Globus pallidus (tissue), 1 donor: ENCODE data around the gene PRDM10.
A peak's percentile ranks its signal among the peaks of the same experiment; 100 is the strongest.

ENCODE experiments used
- DNase-seq: peaks from one replicate; pipeline ENCODE4 v3.0.0-alpha.2; 2015; ENCODE audit warnings: low spot score

Gene PRDM10

DNA sequence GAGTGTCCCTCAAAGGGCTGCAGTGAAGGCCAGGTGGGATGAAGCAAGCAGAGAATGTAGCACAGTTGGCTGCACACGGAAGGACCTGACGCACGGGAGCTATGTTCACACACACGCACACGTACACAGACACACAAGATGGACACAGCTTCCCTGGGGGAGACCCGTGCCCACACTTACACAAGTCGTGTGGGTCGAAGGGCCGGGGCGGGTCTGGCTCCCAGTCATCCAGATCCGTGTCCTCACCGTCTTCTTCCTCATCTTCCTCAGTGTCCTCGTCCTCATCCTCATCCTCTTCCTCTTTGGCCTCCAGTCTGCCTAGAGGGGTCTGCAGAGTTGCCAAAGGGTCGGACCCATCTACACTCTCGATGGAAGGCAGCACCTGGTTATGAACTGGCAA, 55.7 kb downstream of the PRDM10 start:
- DNase-seq, result no peak

DNA sequence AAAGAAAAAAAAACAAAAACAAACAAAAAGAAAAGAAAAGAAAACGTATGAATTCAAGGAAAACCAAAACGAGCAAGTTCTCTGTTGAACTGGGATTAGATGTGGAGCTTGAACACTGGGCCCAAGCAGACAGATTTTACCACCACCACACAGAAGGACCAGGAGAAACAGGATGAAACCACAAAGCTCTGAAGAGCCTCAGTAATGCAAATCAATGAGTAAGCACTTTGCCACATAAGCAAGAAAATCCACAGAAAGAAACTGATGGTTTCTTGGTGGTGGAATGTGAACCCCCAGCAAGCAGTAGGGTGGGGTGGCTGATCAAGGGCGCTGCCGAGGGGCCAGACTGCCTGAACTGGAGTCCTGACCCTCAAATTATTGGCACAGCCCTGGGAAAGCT, 56.4 kb downstream of the PRDM10 start:
- DNase-seq, result no peak

DNA sequence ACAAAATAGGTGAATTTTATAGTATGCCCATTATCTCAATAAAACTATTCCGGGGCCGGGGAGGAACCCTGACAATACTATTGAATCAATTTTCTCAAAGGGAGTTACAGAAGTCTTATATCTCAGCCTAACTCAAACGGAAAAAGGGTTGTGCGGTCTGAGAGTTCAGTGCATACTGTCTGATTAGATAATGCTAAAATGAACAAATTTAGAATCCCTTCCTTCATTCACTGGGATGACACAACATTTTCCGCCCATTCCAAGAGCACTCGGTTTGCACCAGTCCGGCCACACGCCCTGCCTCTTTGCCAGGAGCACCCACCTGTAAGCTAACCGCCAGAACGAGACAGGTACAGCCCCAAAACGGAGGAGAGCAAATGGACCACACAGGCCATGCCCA, 57.3 kb downstream of the PRDM10 start:
- no peak for DNase-seq

DNA sequence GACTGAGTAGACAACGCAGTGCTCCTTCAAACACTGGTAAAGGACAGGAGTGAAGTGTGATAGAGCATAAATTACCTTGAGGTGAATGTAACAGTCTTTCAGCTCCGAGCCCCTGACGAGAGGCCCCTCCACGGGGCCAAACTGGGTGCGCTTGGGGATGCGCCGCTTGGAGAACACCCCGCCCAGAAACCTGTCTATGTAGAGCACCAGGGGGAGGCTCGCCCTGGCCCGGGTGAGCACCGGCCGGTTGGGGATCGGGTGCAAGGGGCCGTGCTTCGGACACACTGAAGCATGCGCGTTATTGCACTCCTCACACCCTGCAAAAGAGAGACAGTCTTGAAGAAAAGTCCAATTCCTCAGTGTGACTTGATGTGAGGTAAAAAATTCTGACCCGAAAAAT, 57.9 kb downstream of the PRDM10 start:
- DNase-seq, result no peak

DNA sequence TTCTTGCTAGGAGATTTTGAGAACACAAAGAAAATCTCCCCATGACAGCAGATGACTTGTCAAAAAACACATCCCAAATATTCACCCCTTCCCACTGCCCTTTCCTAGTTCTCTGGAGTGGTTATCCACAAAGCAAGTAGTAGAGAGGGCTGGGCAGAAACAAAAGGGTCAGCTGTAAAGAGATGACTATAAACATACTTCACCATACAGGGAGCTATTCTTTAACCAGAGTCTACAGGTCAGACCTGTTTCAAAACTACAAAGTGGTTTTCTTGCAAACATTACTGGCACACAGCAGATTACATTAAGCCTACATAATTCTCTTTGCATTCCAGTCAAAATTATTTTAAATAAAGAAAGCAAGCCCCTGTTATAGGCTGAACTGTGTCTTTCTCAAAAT, 59.6 kb downstream of the PRDM10 start:
- DNase-seq, result no peak

DNA sequence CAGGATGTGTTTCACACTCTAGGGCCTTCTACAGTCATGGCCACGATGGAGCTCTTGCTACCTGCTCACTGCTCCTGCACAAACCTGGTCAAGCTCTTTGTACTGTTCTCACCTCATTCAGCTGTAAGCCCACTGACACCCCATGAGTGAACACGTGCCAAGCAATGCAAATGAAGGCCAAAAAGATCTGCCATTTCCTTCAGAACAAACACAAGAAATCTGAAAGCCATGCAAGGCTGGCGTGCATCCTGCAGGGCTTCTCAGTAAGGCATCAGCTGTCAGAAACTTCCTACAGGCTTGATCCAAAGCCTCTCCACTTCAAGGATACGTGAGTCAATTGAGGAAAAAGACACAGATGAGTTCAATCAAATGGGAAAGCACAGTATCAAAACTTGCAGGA, 63.1 kb downstream of the PRDM10 start:
- no peak for DNase-seq

DNA sequence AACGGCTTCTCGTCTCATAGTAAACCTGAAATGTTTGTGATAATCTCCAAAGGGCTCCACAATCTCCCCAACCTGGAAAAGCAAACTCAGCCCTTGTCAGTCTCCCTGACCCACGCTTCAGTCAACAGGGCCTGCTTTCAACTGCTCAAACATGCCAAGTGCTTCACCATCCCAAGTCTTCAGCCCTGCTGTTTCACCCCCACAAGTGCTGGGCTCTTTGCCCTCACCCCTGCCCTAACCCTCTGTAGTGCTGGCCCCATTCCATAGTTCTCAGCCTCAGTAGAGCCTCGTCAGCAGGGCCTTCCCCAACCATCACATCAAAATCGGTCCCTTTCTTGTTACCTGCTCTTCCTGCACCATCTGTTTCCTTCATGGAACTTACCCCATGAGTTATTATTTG, 63.9 kb downstream of the PRDM10 start:
- no peak for DNase-seq

DNA sequence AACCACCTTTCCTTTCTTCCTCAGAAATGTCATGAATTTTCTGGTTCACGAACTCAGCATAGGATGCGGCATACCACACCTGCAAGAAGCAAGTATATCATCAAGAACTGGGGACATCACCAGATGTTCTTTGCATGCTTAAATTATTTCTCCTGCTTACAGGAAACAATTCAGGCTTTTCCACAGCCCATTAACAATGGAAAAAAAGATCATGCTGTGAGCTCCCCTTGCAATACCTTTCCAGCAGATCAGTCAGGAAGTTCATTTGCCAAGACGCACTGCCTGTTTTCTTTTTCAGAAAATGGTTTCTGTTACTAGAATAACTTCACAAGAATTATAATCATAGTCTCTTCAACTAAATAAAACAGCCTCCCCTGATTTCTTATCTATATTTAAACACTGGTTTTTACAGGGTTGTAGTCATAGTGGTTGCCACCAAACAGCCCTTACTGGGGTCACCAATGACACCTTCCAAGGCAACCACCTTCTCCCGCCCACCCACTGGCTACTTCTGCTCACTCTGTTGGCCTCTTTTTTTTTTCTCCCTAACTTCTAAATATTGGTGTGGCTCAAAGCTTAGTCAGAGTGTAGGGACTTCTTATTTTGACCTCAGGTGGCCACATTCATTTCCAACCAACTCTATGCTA, 64.9 kb downstream of the PRDM10 start:
- DNase-seq, result no peak

DNA sequence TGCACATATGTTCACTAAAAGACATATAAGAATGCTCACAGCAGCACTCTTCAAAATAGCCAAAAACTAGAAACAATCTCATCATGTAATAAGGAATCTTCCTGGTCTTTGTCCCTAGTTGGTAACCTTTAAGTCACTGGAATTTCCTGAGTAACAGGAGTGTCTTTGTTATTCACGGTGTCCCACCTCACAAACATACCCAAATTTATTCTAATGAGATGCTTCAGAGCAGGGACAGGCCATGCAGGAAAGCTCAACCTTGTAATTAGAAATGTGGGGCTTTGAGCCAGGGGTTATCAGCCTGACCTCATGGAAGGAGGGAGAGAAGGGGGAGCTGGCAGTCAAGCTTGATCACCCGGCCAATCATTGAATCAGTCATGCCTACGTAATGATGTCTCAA, 66.9 kb downstream of the PRDM10 start:
- no peak for DNase-seq

DNA sequence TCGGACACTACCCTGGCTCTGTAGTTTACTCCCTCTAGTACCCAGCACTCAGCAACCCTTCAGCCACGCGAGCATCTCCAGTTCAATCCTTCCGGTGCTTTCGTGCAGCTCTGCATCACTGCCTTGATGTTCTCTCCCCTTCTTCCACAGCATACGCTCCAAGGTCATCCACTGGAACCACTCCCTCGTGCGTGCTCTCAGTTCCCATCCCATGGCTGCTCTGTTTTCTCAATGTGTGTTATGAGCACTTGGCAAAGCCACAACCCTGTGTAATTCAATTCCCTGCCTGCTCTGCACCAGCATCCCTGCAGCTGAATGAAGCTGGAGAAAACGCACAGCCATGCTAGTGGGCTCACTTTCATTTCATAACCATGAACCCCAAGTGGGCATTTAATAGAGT, 68.7 kb downstream of the PRDM10 start:
- DNase-seq, result no peak

DNA sequence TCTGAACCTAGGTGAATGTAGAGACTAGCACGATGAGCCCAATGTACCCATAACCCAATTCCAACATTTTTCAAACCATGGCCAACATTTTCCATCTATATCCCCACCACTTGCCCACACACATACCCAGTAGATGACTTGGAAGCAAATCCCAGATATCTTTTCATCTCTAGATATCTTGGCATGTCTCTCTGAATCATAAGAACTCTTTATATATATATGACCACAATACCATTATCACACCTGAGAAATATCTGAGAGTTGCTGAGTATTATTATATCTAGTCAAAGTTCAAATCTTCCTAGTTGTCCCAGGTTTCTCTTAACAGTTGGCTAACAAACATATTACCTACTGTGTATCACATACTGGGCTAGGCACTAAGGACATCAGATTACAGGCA, 69.4 kb downstream of the PRDM10 start:
- no peak for DNase-seq

DNA sequence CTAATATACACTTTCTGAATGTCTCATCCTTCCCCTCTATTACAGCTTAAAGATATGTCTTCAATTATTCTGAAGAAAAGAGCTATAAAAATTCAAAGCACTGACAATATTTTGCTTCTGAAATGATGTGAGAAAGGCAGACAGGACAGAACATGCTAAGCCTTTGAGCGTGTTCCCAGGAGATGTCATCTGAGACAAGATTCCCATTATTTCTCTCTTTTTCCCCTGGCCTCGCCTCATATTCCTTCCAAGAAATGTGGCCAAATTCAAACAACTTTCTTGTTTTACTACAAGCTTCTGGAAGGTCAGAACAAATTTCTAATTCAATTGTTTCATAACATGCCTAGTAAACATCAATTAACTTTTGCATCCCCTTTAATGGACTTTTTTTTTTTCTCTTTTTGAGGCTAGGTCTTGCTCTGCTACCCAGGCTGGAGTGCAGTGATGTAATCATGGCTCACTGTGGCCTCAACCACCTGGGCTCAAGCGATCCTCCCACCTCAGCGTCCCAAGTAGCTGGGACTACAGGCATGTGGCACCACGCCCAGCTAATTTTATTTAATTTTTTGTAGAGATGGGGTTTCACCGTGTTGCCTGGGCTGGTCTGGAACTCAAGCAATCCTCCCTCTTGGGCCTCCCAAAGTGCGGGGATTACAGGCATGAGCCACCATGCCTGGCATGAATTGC, 70.1 kb downstream of the PRDM10 start:
- DNase-seq, result no peak

DNA sequence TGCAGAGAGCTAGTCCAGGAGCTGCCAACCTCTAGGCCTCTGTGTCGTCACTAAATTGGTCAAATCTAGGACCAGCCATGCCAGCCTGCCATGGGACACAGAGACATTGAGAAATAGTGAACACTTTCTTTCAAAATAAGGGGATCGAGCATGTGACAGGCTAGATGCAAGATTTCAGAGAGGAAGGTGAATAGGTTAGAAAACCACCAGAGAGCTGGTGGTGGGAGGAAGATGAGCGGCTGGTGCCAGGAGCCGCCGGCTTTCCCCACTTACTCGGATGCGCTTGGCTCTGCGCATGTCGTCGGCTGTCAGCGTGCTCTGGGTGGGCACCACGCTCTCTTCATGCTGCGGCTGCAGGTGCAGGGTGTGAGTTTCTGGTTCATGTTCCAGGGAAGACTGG, 71.9 kb downstream of the PRDM10 start:
- no peak for DNase-seq

DNA sequence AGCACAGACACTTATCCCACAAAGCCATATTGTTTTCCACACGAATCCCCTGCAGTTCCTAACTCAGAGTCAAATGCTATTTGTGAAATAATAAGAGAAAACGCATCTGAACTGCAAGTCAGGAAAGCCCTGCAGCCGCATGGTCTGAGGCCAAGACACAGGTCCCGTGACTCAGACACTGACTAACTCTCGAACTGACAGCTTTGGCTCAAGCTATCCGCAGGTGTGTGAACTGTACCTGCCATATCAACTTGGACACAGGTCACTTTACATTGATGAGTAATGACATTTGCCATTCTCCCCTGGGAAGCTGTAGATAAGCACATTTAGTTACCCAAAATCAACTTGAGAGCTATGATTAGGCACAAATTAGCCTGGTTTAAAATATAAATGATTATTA, 72.3 kb downstream of the PRDM10 start:
- no peak for DNase-seq

DNA sequence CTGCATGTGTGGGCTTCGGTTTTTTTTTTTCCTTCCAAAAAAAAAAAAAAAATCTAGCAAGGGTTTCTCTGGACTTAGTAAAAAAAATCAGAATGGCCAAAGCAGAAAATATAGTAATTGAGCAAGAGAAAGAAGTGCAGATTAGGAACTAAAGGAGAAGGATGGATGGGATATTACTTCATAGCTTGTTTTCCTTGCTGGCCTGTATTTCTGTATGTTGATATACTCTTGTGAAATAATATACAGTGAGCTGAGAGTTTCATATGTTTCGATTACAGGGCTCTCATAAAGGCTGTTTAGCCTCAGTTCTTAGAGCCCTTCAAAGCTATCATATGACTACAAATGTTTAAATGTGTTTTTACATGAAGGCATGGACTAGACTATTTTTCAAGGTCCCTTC, 72.9 kb downstream of the PRDM10 start:
- no peak for DNase-seq

DNA sequence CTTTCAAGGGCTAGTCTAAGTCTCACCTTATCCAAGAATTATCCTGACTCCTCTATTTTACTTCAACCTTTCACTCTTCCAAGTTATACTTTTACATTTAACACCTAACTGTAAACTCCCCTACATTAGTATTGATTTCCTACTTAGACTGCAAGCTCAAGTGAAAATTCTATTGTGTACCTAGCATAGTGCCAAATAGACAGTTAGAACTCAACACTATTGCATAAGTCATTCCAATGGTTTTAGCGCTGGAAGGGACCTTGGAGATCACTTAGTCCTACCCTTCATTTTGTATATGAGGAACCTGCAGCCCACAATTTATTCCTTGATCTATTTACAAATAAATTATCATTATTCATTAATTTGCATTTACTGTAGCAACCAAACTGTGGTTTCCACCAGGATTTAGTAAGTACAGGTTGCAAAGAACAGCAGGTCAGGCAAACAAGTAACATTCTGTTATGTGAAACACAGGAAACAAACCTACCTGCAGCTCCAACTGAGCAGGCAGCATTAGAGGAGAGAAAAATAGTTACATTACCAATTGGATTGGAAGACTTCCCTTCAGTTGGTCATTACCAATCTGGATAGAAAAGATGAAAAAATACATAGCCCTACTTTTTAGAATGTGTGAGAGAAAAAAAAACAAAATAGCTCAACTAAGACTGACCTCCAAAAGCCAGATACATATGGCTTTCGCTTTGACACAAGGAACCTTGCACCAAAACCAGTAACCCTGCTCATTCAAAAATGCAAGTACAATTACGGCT, 73.5 kb downstream of the PRDM10 start:
- DNase-seq, result no peak

DNA sequence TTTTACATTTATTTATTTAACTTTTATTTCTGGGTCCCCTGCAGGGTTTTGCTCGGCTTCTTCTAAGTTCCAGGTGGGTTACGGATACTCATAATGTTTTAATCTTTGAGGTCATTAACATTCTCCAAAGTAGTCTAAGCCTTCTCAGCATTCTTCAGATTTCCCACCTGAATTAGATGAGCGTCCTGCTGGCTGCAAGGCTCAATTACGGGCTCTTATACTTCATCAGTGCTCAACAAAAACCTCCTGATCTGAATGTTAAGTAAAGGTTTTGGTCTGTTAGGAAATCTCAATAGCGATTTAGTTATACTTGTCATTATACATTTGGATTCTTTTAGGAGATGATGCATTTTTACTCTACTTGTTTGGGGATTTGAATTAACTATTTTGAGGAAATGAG, 80.0 kb downstream of the PRDM10 start:
- DNase-seq, result no peak

DNA sequence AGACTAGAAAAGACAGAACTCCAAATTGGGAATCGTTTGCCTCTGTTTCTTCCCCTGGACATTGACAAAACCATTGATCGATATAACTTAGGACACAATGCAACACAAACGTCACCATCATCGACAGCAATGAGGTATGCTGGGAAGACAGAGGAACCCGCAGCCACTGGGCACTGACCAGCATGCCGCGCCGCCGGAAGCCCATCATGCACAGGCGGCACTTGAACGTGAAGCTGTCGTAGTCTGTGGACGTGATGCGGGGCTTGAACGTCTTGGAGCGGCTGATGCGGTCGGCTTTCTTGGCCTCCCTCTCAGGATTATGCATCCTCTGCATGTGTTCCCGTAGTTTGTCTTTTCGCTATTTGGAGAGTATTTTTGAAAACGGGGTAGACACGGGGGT, 84.3 kb downstream of the PRDM10 start:
- DNase-seq, result no peak

DNA sequence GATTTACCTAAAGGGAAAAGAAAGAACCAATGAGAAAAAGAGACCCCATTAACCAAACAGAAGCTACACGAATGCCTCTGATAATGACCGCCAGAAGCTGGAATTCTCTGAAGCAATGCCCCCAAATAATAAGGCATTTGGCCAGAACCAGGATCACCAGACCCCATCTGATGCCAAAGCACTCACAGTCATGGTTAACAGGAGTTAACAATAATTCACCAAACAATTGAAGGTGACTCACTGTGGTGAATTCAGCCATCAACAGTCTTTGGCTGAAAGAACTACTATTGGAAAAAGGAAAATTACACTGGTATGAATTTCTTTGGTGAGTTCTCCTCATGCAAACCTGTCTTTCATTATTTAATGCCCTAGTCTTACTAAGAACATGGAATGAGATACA, 85.4 kb downstream of the PRDM10 start:
- no peak for DNase-seq

DNA sequence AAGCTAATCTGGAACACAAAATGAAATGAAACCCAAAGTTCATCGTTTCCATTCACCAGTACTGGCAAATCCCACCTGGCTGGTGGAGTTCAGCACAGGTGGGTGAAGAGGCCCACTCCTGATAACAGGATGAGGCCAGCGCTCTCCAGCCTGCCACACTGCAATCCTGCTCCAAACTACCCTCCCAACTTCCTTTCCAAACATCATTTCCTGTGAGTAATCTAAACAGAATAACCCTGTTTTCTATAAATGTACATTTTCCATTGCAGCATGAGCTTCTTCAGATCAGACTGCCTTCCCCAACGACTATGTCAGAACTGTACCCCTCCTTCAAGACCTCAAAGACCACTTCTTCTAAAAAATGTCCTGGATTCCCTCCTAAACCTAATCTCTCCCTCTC, 91.3 kb downstream of the PRDM10 start:
- DNase-seq, result no peak

DNA sequence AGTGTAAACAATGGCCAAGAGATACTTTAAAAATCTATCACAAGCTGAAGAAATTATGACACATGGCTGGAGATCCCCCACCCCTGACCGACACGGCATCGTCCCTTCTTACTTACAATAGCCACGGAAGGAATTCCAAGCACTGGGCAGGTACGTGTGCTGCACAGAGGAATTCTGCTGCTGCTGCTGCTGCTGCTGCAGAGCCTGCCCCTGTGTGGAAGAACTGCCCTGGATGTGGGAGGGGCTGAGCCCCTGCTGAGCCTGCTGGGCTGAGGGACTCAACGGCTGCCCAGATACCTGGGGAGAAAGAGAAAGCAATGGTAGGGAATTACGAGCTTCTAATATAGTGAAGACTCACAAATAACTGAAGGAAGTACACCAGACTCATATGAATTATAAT, 92.3 kb downstream of the PRDM10 start:
- DNase-seq, result no peak

DNA sequence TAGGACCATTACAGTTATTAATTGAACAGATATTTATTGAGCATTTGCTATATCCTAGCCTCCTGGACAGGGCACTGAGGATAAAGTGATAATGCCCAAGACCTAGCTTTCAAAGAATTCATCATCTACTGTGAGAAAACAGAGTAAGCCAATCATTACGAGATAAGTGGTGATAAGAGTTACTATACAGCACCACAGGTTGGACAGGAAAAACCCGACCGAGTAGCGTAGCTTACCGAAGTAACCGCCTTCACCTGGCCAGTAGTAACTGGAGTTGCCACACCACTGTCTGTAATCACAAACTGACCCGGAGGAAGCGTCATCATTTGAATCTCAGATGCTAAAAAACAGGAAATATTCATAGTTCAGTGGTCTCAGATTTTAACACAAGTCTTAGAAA, 97.2 kb downstream of the PRDM10 start:
- DNase-seq, result no peak

DNA sequence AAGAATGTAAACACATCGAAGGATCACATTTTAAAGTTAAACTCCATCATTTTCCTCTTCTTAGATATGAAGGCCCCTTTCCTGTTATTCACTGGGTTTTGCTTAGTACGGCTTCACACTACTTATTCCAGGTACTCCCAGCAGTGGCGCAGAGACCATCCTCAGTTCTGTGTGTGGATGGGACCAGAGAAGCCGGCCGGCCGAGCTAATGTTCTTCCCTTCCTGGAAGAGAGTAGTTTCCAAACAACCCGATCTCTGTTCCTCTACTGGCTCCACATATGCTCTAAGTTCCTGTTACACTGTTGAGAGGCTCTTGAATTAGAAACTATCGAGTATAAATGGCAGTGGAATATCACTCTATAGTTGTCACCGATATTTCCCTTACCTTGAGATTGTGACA, 106.6 kb downstream of the PRDM10 start:
- peak; percentile 21 for DNase-seq
